Measurements from ENCODE around the gene OR10H5. TPM values are rescaled to one million over a fixed set of nuclear protein-coding genes. Genes with fewer than 3 reads are reported as not detected.

The OR10H5 gene
- total and polyA plus RNA-seq, 2 of the 13 experiments (the other 11 are each of a cell fraction or from before 2014, with no cell fraction given), result not detected

- no TSS peak for BruUV-seq (replicated peaks)
- no peaks in the 10 kb centered on the region for H4K20me1 ChIP-seq (ENCODE audit: insufficient read depth, low read length)
- H3K4me3 ChIP-seq (replicated peaks in 1 of 3; ENCODE audit: insufficient read depth in 1 of 3, low read depth in 2 of 3, low read length in 3 of 3), result no peak overlapping the region
- H2AFZ ChIP-seq (ENCODE audit: low read length), result no peak overlapping the region
- H3K79me2 ChIP-seq (ENCODE audit: insufficient read depth, low read length), result no peaks in the 10 kb centered on the region
- H3K27me3 ChIP-seq (ENCODE audit: control insufficient read depth in 1 of 2, insufficient read depth in 2 of 2, low read length in 2 of 2), result no peaks in the 10 kb centered on the region; a peak in 1 of 5 replicates
- H3K4me1 ChIP-seq (ENCODE audit: insufficient read depth, low read length), result no peaks in the 10 kb centered on the region
- ATAC-seq, result peak; percentile 65
- no peak overlapping the region for H3K4me2 ChIP-seq (ENCODE audit: low read depth, low read length)
- DNase-seq (ENCODE audit: low spot score), result peak; percentile 45
- intact Hi-C loops (cut with micrococcal nuclease; ENCODE audit: unreplicated experiment) (no loop called here), in situ Hi-C loops (cut with HindIII; ENCODE audit: extremely low pct_ligation_motif_present, low pct_unique_long_range_greater_than_20kb) (loop anchor here (5.0 kb wide), 1 partner anchor 103 kb away; no protein-coding TSS in a partner anchor)
- ChIA-PET POLR2A (no interaction called here), CTCF (ENCODE audit: low intra/inter-chr PET ratio, low total read pairs) (no interaction called here)
- TF ChIP-seq ZNF563 (CRISPR knock-in tag; IDR thresholded peaks at IDR 0.05) (no peak), ZNF768 (CRISPR knock-in tag; IDR thresholded peaks at IDR 0.05) (0 out of 2 replicates have a peak, but pooled peaks have one; percentile 7), ZSCAN25 (CRISPR knock-in tag; IDR thresholded peaks at IDR 0.05) (0 out of 2 replicates have a peak, but pooled peaks have one; percentile 31)
- H3K27ac ChIP-seq (ENCODE audit: extremely low read length, insufficient read depth, low read length), result no peak overlapping the region
- WGBS (ENCODE audit: low lambda C conversion rate), result 16% methylated on average over 8 of the region's 10 CpGs
- no peaks in the 10 kb centered on the region for H3K9me3 ChIP-seq (ENCODE audit: low read length)
- H3K9ac ChIP-seq (ENCODE audit: insufficient read depth, low read depth, low read length), result no peak overlapping the region
- H3K36me3 ChIP-seq (replicated peaks in 1 of 2; ENCODE audit: control insufficient read depth in 1 of 2, insufficient read depth in 2 of 2, low read length in 2 of 2), result no peaks in the 10 kb centered on the region
- FAIRE-seq, result no peak
Measured at GRCh38 chr19:15779756-15780476, 7.5 kb upstream of the OR10H5 start.

GRCh38 chr19:15780610-15781418 lies 6.6 kb upstream of the OR10H5 start:
- CTCF ChIA-PET (ENCODE audit: low intra/inter-chr PET ratio, low total read pairs), result no interaction called here
- Histone ChIP-seq H3K4me1 (ENCODE audit: insufficient read depth, low read length) (no peaks in the 10 kb centered on the region), H3K4me3 (replicated peaks in 1 of 3; ENCODE audit: insufficient read depth in 1 of 3, low read depth in 2 of 3, low read length in 3 of 3) (no peak overlapping the region), H4K20me1 (ENCODE audit: insufficient read depth, low read length) (no peaks in the 10 kb centered on the region), H3K79me2 (ENCODE audit: insufficient read depth, low read length) (no peaks in the 10 kb centered on the region), H3K4me2 (ENCODE audit: low read depth, low read length) (no peak overlapping the region), H3K36me3 (replicated peaks in 1 of 2; ENCODE audit: control insufficient read depth in 1 of 2, insufficient read depth in 2 of 2, low read length in 2 of 2) (no peaks in the 10 kb centered on the region), H3K9me3 (ENCODE audit: low read length) (no peaks in the 10 kb centered on the region), H2AFZ (ENCODE audit: low read length) (no peak overlapping the region), H3K9ac (ENCODE audit: insufficient read depth, low read depth, low read length) (no peak overlapping the region), H3K27ac (ENCODE audit: extremely low read length, insufficient read depth, low read length) (no peak overlapping the region), H3K27me3 (ENCODE audit: control insufficient read depth in 1 of 2, insufficient read depth in 2 of 2, low read length in 2 of 2) (no peaks in the 10 kb centered on the region; a peak in 1 of 5 replicates)
- ATAC-seq, result peak; percentile 38; the same call in 2 of the 3 replicates
- 29% methylated on average over 5 of the region's 7 CpGs for WGBS (ENCODE audit: low lambda C conversion rate)
- FAIRE-seq, result no peak
- in situ Hi-C loops (cut with HindIII; ENCODE audit: extremely low pct_ligation_motif_present, low pct_unique_long_range_greater_than_20kb), result no loop called here
- intact Hi-C loops (cut with micrococcal nuclease; ENCODE audit: unreplicated experiment), result no loop called here
- no peak for DNase-seq (ENCODE audit: low spot score)
- POLR2A ChIA-PET, result no interaction called here
- TF ChIP-seq RNF219 (CRISPR knock-in tag; IDR thresholded peaks at IDR 0.05), result no peak
- peak; percentile 59; the same call in 1 of the 2 replicates for TF ChIP-seq ZNF629 (CRISPR knock-in tag; conservative IDR thresholded peaks at IDR 0.05)
- BruUV-seq (replicated peaks), result no TSS peak
